ENCODE results near the gene SH3PXD2A.

The SH3PXD2A gene, protein sequence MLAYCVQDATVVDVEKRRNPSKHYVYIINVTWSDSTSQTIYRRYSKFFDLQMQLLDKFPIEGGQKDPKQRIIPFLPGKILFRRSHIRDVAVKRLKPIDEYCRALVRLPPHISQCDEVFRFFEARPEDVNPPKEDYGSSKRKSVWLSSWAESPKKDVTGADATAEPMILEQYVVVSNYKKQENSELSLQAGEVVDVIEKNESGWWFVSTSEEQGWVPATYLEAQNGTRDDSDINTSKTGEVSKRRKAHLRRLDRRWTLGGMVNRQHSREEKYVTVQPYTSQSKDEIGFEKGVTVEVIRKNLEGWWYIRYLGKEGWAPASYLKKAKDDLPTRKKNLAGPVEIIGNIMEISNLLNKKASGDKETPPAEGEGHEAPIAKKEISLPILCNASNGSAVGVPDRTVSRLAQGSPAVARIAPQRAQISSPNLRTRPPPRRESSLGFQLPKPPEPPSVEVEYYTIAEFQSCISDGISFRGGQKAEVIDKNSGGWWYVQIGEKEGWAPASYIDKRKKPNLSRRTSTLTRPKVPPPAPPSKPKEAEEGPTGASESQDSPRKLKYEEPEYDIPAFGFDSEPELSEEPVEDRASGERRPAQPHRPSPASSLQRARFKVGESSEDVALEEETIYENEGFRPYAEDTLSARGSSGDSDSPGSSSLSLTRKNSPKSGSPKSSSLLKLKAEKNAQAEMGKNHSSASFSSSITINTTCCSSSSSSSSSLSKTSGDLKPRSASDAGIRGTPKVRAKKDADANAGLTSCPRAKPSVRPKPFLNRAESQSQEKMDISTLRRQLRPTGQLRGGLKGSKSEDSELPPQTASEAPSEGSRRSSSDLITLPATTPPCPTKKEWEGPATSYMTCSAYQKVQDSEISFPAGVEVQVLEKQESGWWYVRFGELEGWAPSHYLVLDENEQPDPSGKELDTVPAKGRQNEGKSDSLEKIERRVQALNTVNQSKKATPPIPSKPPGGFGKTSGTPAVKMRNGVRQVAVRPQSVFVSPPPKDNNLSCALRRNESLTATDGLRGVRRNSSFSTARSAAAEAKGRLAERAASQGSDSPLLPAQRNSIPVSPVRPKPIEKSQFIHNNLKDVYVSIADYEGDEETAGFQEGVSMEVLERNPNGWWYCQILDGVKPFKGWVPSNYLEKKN

DNA sequence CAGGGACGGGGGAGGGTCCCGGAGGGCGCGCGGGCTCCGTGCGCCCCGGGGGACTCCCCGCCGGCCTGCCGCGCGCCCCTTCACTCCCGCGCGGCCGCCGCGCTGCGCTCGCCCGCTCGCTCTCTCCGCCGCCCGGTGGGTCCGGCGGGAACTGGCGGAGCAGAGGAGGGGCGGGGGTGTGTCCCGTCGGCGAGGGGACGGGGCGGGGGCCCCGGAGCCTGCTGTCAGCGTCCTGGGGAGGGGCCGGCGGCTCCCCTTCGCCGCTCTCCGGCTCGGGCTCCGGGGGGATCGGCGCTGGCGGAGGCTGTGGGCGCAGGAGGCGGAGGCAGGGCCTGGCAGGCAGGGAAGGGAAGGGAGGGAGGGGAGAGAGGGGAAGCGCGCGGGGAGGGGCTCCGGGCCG lies at the start of gene SH3PXD2A:
Gene SH3PXD2A (minus strand): TSS at position 153 of the 400 bp plus-strand sequence. CDS start 310 bp downstream, outside the sequence.
- DNase-seq (ENCODE audit: low read depth in 2 of 2), result no peak

DNA sequence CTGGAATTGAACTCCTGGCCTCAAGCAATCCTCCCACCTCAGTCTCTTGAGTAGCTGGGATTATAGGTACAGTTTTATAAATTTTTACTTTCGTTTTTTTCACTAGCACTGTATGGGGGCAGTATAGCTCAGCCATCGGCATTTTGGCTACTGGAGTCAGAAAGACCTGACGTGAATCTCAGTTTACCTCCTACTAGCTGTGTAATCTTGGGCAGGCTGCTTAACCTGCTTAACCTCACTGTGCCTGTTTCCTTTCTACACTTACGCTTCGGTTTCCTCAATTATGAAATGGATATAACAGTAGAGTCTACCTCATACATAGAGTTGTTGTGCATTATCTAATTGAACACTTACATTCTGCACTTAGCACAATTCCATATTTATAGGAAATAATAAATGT lies 45.9 kb upstream of the SH3PXD2A start:
- no peak for DNase-seq (ENCODE audit: low read depth in 2 of 2)

DNA sequence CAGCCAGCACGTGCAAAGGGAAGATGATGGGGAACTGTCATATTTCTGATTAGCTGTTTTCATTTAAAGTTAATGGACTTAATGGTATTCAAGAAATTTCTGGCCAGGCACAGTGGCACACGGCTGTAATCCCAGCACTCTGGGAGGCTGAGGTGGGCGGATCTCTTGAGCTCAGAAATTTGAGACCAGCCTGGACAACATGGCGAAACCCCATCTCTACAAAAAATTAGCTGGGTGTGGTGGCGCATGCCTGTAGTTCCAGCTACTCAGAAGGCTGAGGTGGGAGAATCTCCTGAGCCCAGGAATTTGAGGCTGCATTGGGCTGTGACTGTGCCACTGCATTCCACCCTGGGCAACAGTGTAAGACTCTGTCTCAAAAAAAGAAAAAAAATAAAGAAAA lies 43.9 kb upstream of the SH3PXD2A start:
- DNase-seq (ENCODE audit: low read depth in 2 of 2), result no peak

DNA sequence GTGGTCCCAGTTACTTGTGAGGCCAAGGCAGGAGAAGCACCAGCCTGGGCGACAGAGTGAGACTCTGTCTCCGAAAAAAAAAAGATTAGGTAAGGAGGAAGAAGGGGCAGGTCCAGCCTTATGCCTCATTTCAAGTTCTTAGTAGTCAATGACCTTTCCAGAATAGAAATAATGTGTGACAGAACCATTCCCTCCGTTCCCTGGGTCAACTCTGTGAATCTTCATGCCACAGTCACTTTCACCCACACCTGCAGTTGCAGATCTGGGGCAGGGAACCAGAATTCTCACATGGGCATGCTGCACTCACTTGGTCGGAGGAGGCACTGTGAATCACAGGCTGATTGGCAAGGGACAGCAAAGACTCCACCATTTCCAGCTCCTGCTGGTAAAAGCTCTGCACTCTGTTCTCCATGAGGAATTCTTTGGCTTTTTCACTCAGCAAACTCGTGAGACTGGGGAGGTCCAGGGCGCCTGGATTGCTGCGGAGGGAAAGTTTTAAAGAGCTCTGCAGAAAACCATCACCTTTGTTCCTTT lies 41.9 kb upstream of the SH3PXD2A start:
- no peak for DNase-seq (ENCODE audit: low read depth in 2 of 2)

DNA sequence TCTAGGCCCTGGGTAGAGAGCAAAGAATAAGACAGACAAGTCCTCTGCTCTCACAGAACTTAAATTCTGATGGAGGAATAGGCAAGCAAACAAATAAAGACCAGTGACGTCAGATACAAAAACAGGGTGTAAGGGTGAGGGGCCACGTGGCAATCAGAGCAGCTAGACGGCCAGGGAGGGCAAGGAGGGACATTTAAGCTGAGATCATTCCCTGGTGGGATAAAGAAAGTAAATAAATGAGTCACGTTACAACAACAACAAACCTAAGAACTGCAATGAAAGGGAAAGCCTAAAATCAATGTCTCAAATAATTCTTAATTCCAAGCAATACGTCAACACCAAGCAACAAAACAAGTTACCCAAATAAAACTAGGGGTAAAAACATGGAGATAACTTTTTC lies 40.8 kb upstream of the SH3PXD2A start:
- no peak for DNase-seq (ENCODE audit: low read depth in 2 of 2)

DNA sequence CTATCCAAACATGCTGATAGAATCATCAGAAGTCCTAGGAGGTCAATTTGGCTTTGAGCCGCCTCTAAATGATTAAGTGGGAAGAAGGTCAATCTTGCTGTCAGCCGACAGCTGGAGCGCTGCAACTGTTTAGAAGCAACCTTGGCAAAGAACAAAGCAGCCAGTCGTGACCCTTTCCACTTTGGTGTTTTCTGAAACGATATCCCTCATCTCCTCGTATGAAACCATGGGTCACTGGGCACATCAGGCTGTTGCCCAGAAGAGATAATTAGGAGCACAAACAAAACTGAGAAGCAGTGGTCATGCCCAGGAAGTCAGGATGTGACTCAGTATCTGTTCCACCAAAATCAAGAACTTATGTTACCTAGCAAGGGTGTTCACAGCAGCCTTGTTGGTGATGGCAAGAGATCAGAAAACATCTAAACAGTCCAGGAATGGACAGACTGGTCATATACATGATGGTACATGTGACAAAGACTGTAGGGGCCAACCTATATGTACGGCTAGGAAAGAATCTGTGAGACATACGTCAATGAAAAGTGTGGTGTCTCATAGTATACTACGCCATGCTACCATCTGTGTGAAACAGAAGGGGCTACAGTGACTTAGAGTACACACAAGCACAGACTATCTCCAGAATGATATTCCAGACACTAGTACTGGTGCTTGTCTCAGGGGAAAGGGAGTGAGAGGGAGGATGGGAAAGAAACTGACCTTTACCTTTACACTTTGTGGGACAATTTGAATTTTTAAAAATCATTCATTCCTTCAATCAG lies 40.2 kb upstream of the SH3PXD2A start:
- no peak for DNase-seq (ENCODE audit: low read depth in 2 of 2)

DNA sequence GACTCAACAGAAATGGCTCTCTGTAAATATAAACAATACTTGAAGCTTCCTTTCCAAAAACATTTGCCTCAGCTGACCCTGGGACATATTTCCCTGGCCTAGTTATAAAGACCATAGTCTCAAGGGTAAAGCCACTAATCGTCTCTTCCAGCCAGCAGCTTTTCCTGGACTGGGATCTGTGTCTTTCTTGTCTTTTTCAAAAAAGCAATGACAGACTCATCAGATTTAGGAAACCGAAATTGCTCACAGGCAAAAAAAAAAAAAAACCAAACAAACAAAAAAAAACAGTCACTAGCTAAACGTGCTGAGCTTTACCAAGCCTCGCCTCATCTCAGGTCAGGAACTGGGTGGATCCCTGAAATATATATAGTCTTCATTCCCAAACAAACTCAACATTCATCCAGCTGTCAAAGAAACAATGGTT lies 39.1 kb upstream of the SH3PXD2A start:
- DNase-seq (ENCODE audit: low read depth in 2 of 2), result no peak

DNA sequence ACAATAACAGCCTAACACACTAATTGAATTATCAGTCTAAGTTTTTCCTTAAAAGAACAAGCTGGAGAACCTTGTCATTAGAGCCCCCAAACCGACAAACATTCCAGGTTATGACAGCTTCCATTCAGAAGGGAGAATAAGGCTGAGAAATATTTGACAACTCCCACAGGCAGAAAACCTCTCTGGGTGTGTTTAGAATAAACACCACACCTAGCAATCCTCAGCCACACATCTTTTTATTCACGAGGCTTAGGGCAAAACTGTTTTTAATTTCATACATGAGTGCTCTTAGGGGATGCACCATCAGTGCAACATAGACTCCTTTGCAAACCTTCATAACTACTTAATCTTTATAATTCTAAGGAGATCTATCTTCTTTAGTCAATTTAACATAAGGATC lies 38.4 kb upstream of the SH3PXD2A start:
- DNase-seq (ENCODE audit: low read depth in 2 of 2), result no peak

DNA sequence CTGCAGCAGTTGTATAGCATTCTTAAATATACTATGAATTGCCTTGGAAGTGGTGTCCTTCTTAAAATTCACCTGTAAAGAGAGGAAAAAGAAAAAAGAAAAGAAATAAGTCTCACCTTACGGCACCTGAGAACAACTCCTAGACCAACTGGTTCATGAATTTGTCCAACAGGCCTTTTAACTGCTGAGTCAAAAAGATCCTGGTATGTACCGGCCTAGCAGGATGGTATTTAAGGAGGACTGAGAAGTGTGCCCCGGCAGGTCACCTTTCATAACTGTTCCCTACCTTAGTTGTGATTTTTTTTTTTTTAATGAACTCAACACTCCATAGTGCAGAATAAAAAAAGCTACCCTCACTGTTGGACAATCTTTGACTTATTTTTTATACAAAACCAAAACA lies 36.8 kb upstream of the SH3PXD2A start:
- DNase-seq (ENCODE audit: low read depth in 2 of 2), result no peak

DNA sequence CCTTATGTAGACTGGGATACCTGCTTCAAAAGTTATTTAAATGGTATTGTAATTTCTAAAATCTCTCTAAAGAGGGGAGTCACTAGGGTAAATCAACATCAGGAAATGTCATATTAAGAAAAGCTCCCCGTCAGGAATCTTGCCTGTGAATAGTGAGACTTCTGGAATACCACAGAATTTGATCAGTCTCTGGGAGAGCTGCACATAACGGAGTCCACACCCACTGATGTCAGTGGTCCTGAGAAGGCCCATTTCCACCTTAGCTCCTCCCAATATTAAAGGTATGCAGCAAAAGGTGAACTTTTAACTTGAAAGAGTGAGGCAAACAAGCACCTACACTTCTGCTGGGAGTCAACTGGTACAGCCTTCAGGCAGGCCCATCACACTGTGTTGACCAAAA lies 35.3 kb upstream of the SH3PXD2A start:
- DNase-seq (ENCODE audit: low read depth in 2 of 2), result no peak

DNA sequence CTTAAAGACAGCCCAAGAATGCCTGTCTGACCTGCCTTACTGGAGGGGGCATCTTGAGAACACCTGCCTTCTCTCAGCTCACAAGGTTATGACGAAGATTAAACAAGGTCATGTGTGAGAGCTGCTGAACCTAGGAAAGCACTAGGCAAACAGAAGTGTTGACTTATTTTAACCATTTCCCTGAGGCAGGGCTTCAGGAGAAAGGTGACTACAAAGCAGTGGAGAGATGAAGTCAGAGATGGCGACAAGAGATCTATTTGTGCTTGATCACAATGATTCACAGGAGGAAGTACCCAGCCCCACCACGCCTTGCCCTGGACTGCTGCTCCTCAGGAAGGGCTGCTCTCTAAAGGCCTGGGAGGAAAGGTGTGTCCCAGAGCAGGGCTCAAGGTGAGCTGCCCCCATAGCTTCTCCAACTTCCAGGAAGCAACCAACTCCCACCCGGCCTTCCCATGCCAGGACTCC lies 34.9 kb upstream of the SH3PXD2A start:
- peak; percentile 16 to 23 for DNase-seq (ENCODE audit: low read depth in 2 of 2)

DNA sequence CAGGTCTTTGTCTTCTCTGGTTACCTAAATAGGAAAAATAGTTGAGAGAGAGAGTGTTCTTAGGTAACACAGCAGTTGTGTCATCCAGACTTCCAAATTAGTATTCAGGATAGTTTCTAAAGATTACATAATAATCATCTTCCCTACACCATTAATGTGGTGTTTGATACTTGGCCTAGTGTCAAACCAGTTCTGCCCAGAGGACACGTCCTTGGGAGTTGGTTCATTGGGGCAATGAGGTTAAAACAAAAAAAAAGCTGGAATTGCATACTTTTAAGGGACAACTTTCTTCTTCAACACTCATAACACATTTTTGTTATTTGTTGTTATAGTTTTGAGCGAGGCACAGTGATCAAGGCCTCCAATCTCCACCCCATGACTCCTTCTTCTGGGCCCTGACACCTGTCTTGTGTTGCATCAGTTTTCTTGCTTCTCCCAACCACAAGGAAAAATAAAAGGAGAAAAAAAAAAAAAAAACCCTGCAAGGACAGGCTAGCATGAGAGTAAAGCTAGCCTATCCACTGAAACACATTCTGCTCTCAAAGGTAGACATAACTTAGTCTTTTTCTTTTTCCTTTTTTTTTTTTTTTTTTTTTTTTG lies 33.8 kb upstream of the SH3PXD2A start:
- no peak for DNase-seq (ENCODE audit: low read depth in 2 of 2)

DNA sequence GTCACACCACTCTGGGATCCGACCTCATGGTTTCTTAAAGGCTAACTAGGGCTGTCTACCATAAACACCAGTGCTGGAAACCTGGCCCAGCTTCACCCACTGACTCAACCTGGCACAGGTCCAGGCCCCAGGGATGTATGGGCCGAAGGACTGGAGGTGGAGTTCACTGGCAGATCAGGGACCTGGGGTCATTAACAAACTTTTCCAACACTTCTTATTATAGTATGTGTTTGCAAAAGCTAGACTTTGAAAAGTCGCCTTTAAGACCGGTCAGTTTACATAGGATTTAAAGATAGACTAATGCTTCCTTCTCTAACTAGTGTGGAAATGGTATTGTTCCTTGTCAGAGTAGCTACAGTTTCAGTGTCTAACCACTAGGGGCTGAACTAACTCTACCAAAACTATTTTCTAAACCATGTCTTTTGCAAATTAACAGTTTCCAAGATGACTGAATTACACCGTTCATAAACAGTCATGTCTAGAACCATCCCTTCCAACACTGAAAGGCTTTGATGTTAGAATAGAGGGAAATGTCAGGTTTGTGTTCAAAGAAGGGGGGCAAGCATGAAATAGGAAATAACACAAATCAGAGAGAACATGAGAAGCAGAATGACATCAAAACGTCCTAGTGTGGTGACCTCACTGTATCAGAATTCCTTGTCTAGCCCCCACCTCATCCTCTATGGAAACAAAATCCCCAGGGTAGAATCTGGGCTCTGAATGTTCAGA lies 32.9 kb upstream of the SH3PXD2A start:
- no peak for DNase-seq (ENCODE audit: low read depth in 2 of 2)

DNA sequence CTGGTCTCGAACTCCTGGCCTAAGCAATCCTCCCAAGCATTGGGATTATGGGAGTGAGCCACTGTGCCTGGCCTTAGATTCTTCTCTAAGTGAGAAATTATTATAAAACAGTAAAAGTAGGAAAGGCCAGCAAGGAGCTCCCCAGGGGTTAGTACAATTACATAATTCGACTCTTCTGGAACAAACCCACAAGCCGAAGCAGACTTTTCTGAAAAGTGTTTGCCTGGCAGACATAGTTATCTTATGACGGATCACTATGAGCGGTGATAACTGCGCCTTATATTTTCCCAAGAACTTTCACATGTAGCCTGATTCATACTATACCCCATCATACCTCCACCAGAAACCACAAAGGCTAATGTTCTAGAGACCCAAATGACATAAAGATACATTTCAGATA lies 30.2 kb upstream of the SH3PXD2A start:
- DNase-seq (ENCODE audit: low read depth in 2 of 2), result no peak

DNA sequence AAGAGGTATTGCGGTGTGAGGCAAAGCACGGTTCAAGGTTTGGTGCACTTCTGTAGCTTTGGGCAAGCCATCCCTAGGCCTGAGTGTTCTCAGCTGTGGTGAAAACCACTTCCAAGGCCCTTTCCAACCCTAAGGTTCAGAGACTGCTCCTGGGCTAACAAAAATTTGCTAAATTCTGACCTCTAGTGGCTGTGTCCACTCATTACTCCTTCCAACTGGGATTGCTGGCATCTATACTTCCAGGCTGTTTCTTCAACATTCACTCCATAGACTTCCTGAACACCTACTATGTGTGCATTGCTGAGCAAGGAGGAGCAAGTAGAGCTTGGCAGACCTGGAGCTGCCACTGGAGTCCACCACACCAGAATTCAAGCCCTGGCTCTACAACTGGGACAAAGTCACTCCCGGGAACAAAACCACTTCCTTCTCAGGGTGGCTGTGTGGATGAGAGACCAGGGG lies 29.3 kb upstream of the SH3PXD2A start:
- no peak for DNase-seq (ENCODE audit: low read depth in 2 of 2)

DNA sequence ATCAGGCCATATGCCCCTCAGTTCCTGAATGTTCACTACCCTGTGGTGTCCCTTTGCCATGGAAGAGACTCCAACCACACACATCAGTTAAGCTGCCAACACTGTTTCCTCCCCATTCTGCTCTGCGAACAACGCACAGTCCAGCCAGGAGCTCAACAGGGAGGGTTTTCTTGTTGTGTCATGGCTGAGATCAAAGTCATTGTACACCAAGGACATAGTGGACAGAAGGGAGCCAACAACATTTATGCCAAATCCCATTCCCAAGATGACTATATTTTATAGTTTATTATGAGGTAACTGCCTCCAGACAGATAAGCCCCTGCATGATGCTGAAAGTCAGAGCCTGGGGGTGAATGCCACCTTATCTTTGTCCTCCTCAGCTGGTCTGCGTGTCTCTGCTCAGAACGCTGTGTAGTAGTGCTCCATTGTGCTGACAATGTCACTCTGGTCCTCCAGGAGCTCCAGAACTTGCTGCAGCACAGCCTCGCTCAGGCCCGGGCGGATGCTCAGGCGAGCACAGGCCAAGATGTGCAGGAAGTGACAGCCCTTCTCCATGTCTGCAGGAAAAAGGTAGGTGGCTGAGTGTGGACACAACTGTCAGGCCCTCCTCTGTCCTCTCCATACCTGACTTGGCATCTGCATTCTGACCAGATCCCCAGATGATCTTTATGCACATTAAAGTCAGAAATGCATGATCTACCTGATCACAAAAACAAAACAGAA lies 27.1 kb upstream of the SH3PXD2A start:
- no peak for DNase-seq (ENCODE audit: low read depth in 2 of 2)

DNA sequence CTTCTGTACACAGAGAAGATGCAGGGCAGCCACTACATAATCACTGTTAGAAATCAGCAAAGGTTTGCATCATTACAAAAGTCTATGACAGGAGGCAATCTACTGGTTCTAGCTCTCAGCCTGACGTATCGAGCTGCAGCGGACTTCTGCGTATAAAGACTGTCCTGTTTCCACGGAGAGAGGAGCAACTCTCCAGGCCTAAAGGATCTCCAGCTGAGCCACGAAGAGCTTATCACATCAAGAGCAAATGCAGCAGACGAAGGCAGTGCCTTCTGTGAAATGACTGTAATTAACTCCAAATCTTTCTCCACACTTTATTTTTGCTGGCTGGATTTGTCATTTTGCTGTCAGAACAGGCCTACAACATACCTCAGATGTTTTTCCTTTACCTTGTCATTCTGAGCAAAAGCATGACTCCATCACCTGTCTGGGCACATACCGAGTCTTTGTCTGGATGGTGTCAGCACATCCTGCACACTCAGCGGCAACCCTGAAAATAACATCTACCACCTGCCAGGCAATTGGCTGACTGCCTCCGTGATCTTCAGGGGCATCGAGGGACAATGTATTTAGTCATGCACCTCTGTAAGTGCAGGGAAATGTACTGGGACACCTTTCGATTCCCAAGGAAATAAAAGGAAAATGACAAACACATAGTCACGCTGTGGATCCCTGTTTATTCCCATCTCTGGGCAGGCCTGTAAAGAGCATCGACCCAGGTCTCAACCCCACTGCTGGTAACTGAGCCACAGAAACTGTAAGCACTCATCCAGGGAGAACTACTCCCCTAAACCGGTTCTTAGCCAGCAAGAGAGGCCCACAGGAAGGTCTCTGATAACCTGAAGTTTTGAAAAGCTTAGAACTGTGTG lies 26.3 kb upstream of the SH3PXD2A start:
- no peak for DNase-seq (ENCODE audit: low read depth in 2 of 2)

DNA sequence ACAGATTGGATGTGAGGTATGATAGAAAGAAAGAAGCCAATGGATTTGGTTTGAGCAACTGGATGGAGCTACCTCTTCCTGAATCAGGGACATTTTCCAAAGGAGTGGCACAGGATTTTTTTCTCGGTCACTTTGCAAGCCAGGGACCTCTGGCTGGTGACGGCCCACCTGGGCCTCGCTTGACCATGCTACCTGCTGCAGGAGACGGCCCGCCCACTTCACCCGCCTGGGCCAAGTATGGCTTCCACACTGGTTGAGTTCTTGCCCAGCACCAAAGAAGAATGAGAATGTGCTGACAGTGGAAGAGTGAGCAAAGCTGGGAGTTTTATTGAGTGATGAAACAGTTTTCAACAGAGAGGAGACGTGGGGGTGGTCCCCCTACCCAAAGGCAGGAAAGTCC lies 24.5 kb upstream of the SH3PXD2A start:
- no peak for DNase-seq (ENCODE audit: low read depth in 2 of 2)
